ENCODE data around the gene C19orf85. TPM values are rescaled to one million over a fixed set of nuclear protein-coding genes. Genes with fewer than 3 reads are reported as not detected.
"Not testable (repeated sequence)": the region's sequence is repeated elsewhere in the genome, so short reads cannot be mapped to it uniquely, and the experiment has no call there.

Gene C19orf85
- polyA plus RNA-seq, 1 of the 3 experiments (the other 2 are of a cell fraction) = not detected

- no peak overlapping the region for H3K27ac ChIP-seq (ENCODE audit: low read depth in 2 of 2, low read length in 1 of 2)
- peaks cover 20% of the 10 kb centered on the region for H4K20me1 ChIP-seq (ENCODE audit: insufficient read depth)
- no peak overlapping the region for H2AFZ ChIP-seq (ENCODE audit: low read depth)
- H3F3A ChIP-seq (replicated peaks; ENCODE audit: insufficient read depth) = peaks cover 21% of the 10 kb centered on the region
- no peaks in the 10 kb centered on the region for H3K36me3 ChIP-seq (replicated peaks in 1 of 2; ENCODE audit: control insufficient read depth in 1 of 2, insufficient read depth in 2 of 2, low read length in 1 of 2)
- H3K9ac ChIP-seq = no peak overlapping the region
- ChIA-PET CTCF (interaction anchor here (1.1 to 4.0 kb wide), 5 partner anchors 16 to 310 kb away, joined by 3 to 26 read pairs (median 11); no protein-coding TSS in a partner anchor), POLR2A (interaction anchor here (1.1 kb wide), 1 partner anchor 10 kb away, joined by 5 read pairs; the partner anchor contains the start of gene ISOC2)
- WGBS (ENCODE audit: low lambda C conversion rate) = 2% methylated on average over 33 of the region's 80 CpGs
- H3K4me2 ChIP-seq = peak overlapping the region; percentile 68; the same call in 1 of the 2 replicates
- no peaks in the 10 kb centered on the region for H3K79me2 ChIP-seq (ENCODE audit: insufficient read depth)
- H3K4me3 ChIP-seq (ENCODE audit: low read depth in 2 of 2, low read length in 1 of 2) = peak overlapping the region; percentile 27 to 32; a peak in 1 of 4 replicates
- H3K9me3 ChIP-seq = no peaks in the 10 kb centered on the region
- peaks cover 20% of the 10 kb centered on the region for H3K27me3 ChIP-seq (ENCODE audit: insufficient read depth)
- H3K4me1 ChIP-seq (ENCODE audit: control insufficient read depth in 1 of 2, insufficient read depth in 2 of 2, low read depth in 1 of 2, low read length in 1 of 2) = peaks cover 0 to 14% of the 10 kb centered on the region in 2 experiments; a peak in 2 of 4 replicates
- peak; percentile 65 for DNase-seq
- TF ChIP-seq MEF2A (IDR thresholded peaks at IDR 0.05; ENCODE audit: borderline replicate concordance, low read depth) (no peak), PBX3 (IDR thresholded peaks at IDR 0.05) (no peak), EZH2phosphoT487 (IDR thresholded peaks at IDR 0.05; ENCODE audit: borderline replicate concordance, low read depth) (peak; percentile 76; the same call in 1 of the 2 replicates)
- H3K9me2 ChIP-seq = no peaks in the 10 kb centered on the region
Measured at GRCh38 chr19:55451163-55451964, 13.2 kb downstream of the C19orf85 start.

DNA sequence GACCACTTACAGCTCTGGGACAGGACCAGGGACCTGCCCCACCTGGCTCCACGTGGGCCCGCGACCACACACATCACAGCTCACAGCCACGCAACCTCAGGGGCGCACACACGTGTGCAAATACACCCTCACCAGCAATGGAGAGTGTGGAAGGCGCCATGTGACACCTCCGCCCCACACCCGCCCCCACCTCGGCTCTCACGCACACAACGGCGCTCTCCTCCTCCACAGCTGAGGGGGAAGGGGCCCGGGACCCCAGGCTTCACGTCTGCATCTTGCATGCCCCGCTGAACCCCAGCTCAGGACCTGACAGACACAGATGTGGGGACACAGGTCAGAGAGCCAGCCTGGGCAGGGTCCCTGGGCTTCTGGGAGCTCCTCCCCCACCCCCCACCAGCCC lies 15.1 kb downstream of the C19orf85 start:
- H3F3A ChIP-seq (replicated peaks; ENCODE audit: insufficient read depth) = peaks cover 21% of the 10 kb centered on the region
- CTCF ChIA-PET = interaction anchor here (0.7 to 1.3 kb wide), 5 partner anchors 11 to 55 kb away, joined by 3 to 8 read pairs (median 3); partner anchors contain the start of gene NAT14
- H3K27me3 ChIP-seq (ENCODE audit: insufficient read depth) = peaks cover 34% of the 10 kb centered on the region
- H3K27ac ChIP-seq (ENCODE audit: low read depth in 2 of 2, low read length in 1 of 2) = no peak overlapping the region
- POLR2A ChIA-PET = interaction anchor here (0.6 kb wide), 1 partner anchor 42 kb away, joined by 3 read pairs; the partner anchor contains the start of gene UBE2S
- H3K4me1 ChIP-seq (ENCODE audit: control insufficient read depth in 1 of 2, insufficient read depth in 2 of 2, low read depth in 1 of 2, low read length in 1 of 2) = peaks cover 0 to 14% of the 10 kb centered on the region in 2 experiments; a peak in 2 of 4 replicates
- H3K9ac ChIP-seq = no peak overlapping the region
- H3K4me2 ChIP-seq = no peak overlapping the region
- 12% methylated on average over 5 of the region's 16 CpGs for WGBS (ENCODE audit: low lambda C conversion rate)
- no peaks in the 10 kb centered on the region for H3K9me2 ChIP-seq
- no peak overlapping the region for H2AFZ ChIP-seq (ENCODE audit: low read depth)
- no peak for DNase-seq
- no peaks in the 10 kb centered on the region for H3K36me3 ChIP-seq (replicated peaks in 1 of 2; ENCODE audit: control insufficient read depth in 1 of 2, insufficient read depth in 2 of 2, low read length in 1 of 2)
- TF ChIP-seq, protein P1, sequence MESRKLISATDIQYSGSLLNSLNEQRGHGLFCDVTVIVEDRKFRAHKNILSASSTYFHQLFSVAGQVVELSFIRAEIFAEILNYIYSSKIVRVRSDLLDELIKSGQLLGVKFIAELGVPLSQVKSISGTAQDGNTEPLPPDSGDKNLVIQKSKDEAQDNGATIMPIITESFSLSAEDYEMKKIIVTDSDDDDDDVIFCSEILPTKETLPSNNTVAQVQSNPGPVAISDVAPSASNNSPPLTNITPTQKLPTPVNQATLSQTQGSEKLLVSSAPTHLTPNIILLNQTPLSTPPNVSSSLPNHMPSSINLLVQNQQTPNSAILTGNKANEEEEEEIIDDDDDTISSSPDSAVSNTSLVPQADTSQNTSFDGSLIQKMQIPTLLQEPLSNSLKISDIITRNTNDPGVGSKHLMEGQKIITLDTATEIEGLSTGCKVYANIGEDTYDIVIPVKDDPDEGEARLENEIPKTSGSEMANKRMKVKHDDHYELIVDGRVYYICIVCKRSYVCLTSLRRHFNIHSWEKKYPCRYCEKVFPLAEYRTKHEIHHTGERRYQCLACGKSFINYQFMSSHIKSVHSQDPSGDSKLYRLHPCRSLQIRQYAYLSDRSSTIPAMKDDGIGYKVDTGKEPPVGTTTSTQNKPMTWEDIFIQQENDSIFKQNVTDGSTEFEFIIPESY (IDR thresholded peaks at IDR 0.05; ENCODE audit: borderline replicate concordance, low read depth) = no peak
- no peak for TF ChIP-seq ELF1 (IDR thresholded peaks at IDR 0.05)
- TF ChIP-seq SMC3 (IDR thresholded peaks at IDR 0.05; ENCODE audit: low read depth, low read length) = no peak
- no peak for TF ChIP-seq GATA2 (CRISPR knock-in tag; IDR thresholded peaks at IDR 0.05)
- no peak for TF ChIP-seq TCF12 (IDR thresholded peaks at IDR 0.05)
- no peak for TF ChIP-seq MXI1 (IDR thresholded peaks at IDR 0.05; ENCODE audit: low read depth, low read length)
- TF ChIP-seq REST (IDR thresholded peaks at IDR 0.05; ENCODE audit: low read depth, low read length) = no peak
- TF ChIP-seq, protein P2, sequence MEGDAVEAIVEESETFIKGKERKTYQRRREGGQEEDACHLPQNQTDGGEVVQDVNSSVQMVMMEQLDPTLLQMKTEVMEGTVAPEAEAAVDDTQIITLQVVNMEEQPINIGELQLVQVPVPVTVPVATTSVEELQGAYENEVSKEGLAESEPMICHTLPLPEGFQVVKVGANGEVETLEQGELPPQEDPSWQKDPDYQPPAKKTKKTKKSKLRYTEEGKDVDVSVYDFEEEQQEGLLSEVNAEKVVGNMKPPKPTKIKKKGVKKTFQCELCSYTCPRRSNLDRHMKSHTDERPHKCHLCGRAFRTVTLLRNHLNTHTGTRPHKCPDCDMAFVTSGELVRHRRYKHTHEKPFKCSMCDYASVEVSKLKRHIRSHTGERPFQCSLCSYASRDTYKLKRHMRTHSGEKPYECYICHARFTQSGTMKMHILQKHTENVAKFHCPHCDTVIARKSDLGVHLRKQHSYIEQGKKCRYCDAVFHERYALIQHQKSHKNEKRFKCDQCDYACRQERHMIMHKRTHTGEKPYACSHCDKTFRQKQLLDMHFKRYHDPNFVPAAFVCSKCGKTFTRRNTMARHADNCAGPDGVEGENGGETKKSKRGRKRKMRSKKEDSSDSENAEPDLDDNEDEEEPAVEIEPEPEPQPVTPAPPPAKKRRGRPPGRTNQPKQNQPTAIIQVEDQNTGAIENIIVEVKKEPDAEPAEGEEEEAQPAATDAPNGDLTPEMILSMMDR (IDR thresholded peaks at IDR 0.05) = no peak
- H3K79me2 ChIP-seq (ENCODE audit: insufficient read depth) = no peaks in the 10 kb centered on the region
- H3K9me3 ChIP-seq = no peaks in the 10 kb centered on the region
- H3K4me3 ChIP-seq (ENCODE audit: low read depth in 2 of 2, low read length in 1 of 2) = no peak overlapping the region
- H4K20me1 ChIP-seq (ENCODE audit: insufficient read depth) = peaks cover 19% of the 10 kb centered on the region

GRCh38 chr19:55448175-55448490 lies 16.4 kb downstream of the C19orf85 start:
- H3K9me2 ChIP-seq; DNase-seq; H4K20me1 ChIP-seq (ENCODE audit: insufficient read depth); H3K4me3 ChIP-seq (ENCODE audit: low read depth in 2 of 2, low read length in 1 of 2); CTCF ChIA-PET; POLR2A ChIA-PET; H3K9me3 ChIP-seq; H3K9ac ChIP-seq; H3K36me3 ChIP-seq (replicated peaks in 1 of 2; ENCODE audit: control insufficient read depth in 1 of 2, insufficient read depth in 2 of 2, low read length in 1 of 2); H3K4me2 ChIP-seq; H3K27ac ChIP-seq (ENCODE audit: low read depth in 2 of 2, low read length in 1 of 2); H3K79me2 ChIP-seq (ENCODE audit: insufficient read depth); H2AFZ ChIP-seq (ENCODE audit: low read depth): not testable (repeated sequence)
- H3K27me3 ChIP-seq (ENCODE audit: insufficient read depth) = peaks cover 47% of the 10 kb centered on the region
- peaks cover 10% of the 10 kb centered on the region for H3F3A ChIP-seq (replicated peaks; ENCODE audit: insufficient read depth)
- WGBS (ENCODE audit: low lambda C conversion rate) = 72% methylated on average over 5 of the region's 5 CpGs
- peaks cover 0 to 12% of the 10 kb centered on the region in 2 experiments; a peak in 2 of 4 replicates for H3K4me1 ChIP-seq (ENCODE audit: control insufficient read depth in 1 of 2, insufficient read depth in 2 of 2, low read depth in 1 of 2, low read length in 1 of 2)

Data from SK-N-SH (cell line).